ENCODE results near the gene KCNG3. TPM values are rescaled to one million over a fixed set of nuclear protein-coding genes. Genes with fewer than 3 reads are reported as not detected.

KCNG3 gene
- total RNA-seq, 4 donors from 2014 or later: 0.17 TPM; not detected in 3

DNA sequence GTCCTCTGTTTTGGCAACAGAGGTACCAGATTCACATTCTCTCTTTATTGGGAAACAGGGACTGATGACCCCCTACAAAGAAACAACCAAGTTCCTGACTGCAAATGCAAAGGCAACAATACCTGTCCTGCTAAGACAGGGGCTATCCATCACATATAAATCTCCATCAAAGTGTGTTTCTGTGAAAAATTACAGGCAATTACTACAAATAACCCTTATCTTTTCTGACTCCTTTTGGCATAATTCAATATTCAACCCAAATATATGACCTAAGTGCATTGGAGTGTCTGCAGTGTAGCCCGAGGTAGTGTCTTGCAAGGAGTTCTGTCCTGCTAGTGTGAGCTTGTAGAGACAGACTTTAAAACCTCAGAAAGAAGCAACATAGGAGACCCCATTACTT lies 35.4 kb downstream of the KCNG3 start:
- DNase-seq (ENCODE audit: extremely low spot score): no peak
- intact Hi-C loops (cut with DNase I): no loop called here
- Histone ChIP-seq H3K4me1 (no peaks in the 10 kb centered on the region), H3K36me3 (no peaks in the 10 kb centered on the region), H3K27ac (replicated peaks in 1 of 4) (no peak overlapping the region), H3K9me3 (no peaks in the 10 kb centered on the region), H3K27me3 (no peaks in the 10 kb centered on the region), H3K4me3 (no peak overlapping the region)
- 74% methylated on average over 1 of the region's 1 CpG for WGBS
- TF ChIP-seq EP300 (IDR thresholded peaks at IDR 0.05) (no peak), POLR2AphosphoS5 (IDR thresholded peaks at IDR 0.05) (no peak), CTCF (IDR thresholded peaks at IDR 0.05) (no peak), POLR2A (IDR thresholded peaks at IDR 0.05; ENCODE audit: low read depth) (no peak)

GRCh38 chr2:42457011-42457410 lies 36.8 kb downstream of the KCNG3 start:
- H3K9me3 ChIP-seq: no peaks in the 10 kb centered on the region
- no peaks in the 10 kb centered on the region for H3K36me3 ChIP-seq
- H3K4me3 ChIP-seq: no peak overlapping the region
- H3K27me3 ChIP-seq: no peaks in the 10 kb centered on the region
- 87% methylated on average over 6 of the region's 6 CpGs for WGBS
- DNase-seq (ENCODE audit: extremely low spot score): no peak
- no peaks in the 10 kb centered on the region for H3K4me1 ChIP-seq
- TF ChIP-seq POLR2AphosphoS5 (IDR thresholded peaks at IDR 0.05): no peak
- TF ChIP-seq EP300 (IDR thresholded peaks at IDR 0.05): no peak
- TF ChIP-seq POLR2A (IDR thresholded peaks at IDR 0.05; ENCODE audit: low read depth): no peak
- TF ChIP-seq CTCF (IDR thresholded peaks at IDR 0.05): no peak
- H3K27ac ChIP-seq (replicated peaks in 1 of 4): no peak overlapping the region
- intact Hi-C loops (cut with DNase I): no loop called here

- no peaks in the 10 kb centered on the region for H3K9me3 ChIP-seq
- no peak for TF ChIP-seq POLR2A (IDR thresholded peaks at IDR 0.05; ENCODE audit: low read depth)
- TF ChIP-seq EP300 (IDR thresholded peaks at IDR 0.05): no peak
- no peak for TF ChIP-seq POLR2AphosphoS5 (IDR thresholded peaks at IDR 0.05)
- TF ChIP-seq CTCF (IDR thresholded peaks at IDR 0.05): no peak
- no peak overlapping the region for H3K27ac ChIP-seq (replicated peaks in 1 of 4)
- no peaks in the 10 kb centered on the region for H3K36me3 ChIP-seq
- intact Hi-C loops (cut with DNase I): no loop called here
- DNase-seq (ENCODE audit: extremely low spot score): no peak
- no peaks in the 10 kb centered on the region for H3K27me3 ChIP-seq
- H3K4me1 ChIP-seq: no peaks in the 10 kb centered on the region
- 77% methylated on average over 3 of the region's 3 CpGs for WGBS
- no peak overlapping the region for H3K4me3 ChIP-seq
Observed at GRCh38 chr2:42456126-42456839, 37.5 kb downstream of the KCNG3 start.

DNA sequence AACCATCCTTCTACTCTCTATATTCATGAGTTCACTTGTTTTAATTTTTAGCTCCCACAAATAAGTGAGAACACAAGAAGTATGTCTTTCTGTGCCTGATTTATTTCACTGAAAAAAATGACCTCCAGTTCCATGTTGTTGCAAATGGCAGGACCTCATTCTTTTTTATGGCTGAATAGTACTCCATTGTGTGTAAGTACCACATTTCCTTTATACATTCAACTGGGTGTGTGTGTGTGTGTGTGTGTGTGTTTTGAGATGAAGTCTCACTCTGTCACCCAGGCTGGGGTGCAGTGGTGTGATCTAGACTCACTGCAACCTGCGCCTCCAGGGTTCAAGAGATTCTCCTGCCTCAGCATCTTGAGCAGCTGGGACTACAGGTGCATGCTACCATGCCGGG lies 41.2 kb downstream of the KCNG3 start:
- WGBS: 100% methylated on average over 1 of the region's 2 CpGs
- no peak for DNase-seq (ENCODE audit: extremely low spot score)
- H3K27ac ChIP-seq (replicated peaks in 1 of 4): no peak overlapping the region

More for the DNA sequence above, 41.2 kb downstream of the KCNG3 start:
- H3K4me1 ChIP-seq: peaks cover 0 to 3% (median 0%) of the 10 kb centered on the region in 4 donors
- intact Hi-C loops (cut with DNase I): no loop called here
- no peaks in the 10 kb centered on the region for H3K27me3 ChIP-seq
- no peak overlapping the region for H3K4me3 ChIP-seq
- TF ChIP-seq POLR2AphosphoS5 (IDR thresholded peaks at IDR 0.05): no peak
- TF ChIP-seq CTCF (IDR thresholded peaks at IDR 0.05): no peak
- no peak for TF ChIP-seq EP300 (IDR thresholded peaks at IDR 0.05)
- TF ChIP-seq POLR2A (IDR thresholded peaks at IDR 0.05; ENCODE audit: low read depth): no peak
- H3K36me3 ChIP-seq: no peaks in the 10 kb centered on the region
- H3K9me3 ChIP-seq: no peaks in the 10 kb centered on the region
